Mesenteric fat pad (tissue), 1 donor: ENCODE results near the gene LRCH3. TPM values are rescaled to one million over a fixed set of nuclear protein-coding genes. Genes with fewer than 3 reads are reported as not detected.

Experiments used
- DNase-seq: peaks from one replicate; pipeline ENCODE4 v3.0.0-alpha.2; 2020; ENCODE audit warnings: low spot score
- long read RNA-seq: library from polyadenylated mRNA; unstranded; transcript quantifications from one replicate; pipeline ENCODE4 v2.0.0, GENCODE V29; 2020
- total RNA-seq: library from RNA; stranded (reverse); fragmentation: NEBNext Ultra II Directional; extraction: Animal tissue kit (Norgen Biotek cat#: 25700); gene quantifications from one replicate; pipeline ENCODE4 v1.2.1, GENCODE V29; 2021
- donor health status: DM: yes; HTN: yes; CAD: no.

The LRCH3 gene
- 48.0 TPM for total RNA-seq
- long read RNA-seq, partial matches to known transcripts, result 19 of 42 reads
- long read RNA-seq, other reads (novel, unspliced or antisense), result 23 of 42 reads

GRCh38 chr3:197791113-197791891 lies at the start of gene LRCH3:
Gene LRCH3 (plus strand): TSS chr3:197791254. CDS start chr3:197791279, 25 bp downstream.
- DNase-seq, result peak; percentile 94

- DNase-seq, result no peak
Measured at GRCh38 chr3:197742787-197743186, 48.3 kb upstream of the LRCH3 start.

- DNase-seq, result no peak
Measured at GRCh38 chr3:197746209-197746608, 44.8 kb upstream of the LRCH3 start.

- no peak for DNase-seq
Measured at GRCh38 chr3:197746801-197747237, 44.2 kb upstream of the LRCH3 start.

- DNase-seq, result no peak
Measured at GRCh38 chr3:197748597-197749314, 42.3 kb upstream of the LRCH3 start.

- no peak for DNase-seq
Measured at GRCh38 chr3:197749315-197749600, 41.8 kb upstream of the LRCH3 start.

GRCh38 chr3:197749601-197750395 lies 41.3 kb upstream of the LRCH3 start, which contains the start of gene FYTTD1:
Gene FYTTD1 (plus strand): TSS chr3:197749883. CDS start chr3:197749972, 89 bp downstream.
- peak; percentile 97 for DNase-seq

- DNase-seq, result peak; percentile 91
Measured at GRCh38 chr3:197750396-197750831, 40.6 kb upstream of the LRCH3 start.

- no peak for DNase-seq
Measured at GRCh38 chr3:197750858-197751737, 40.0 kb upstream of the LRCH3 start.

GRCh38 chr3:197752107-197752506 lies 38.9 kb upstream of the LRCH3 start:
- DNase-seq, result no peak

GRCh38 chr3:197753263-197753662 lies 37.8 kb upstream of the LRCH3 start:
- no peak for DNase-seq

- no peak for DNase-seq
Measured at GRCh38 chr3:197756704-197757103, 34.4 kb upstream of the LRCH3 start.

- no peak for DNase-seq
Measured at GRCh38 chr3:197758512-197758911, 32.5 kb upstream of the LRCH3 start.

GRCh38 chr3:197761784-197762183 lies 29.3 kb upstream of the LRCH3 start:
- no peak for DNase-seq

GRCh38 chr3:197775317-197775716 lies 15.7 kb upstream of the LRCH3 start:
- DNase-seq, result no peak

- no peak for DNase-seq
Measured at GRCh38 chr3:197782230-197782629, 8.8 kb upstream of the LRCH3 start.

- DNase-seq, result no peak
Measured at GRCh38 chr3:197784019-197784585, 7.0 kb upstream of the LRCH3 start.

- DNase-seq, result no peak
Measured at GRCh38 chr3:197787412-197787811, 3.6 kb upstream of the LRCH3 start.

- DNase-seq, result no peak
Measured at GRCh38 chr3:197789309-197789708, 1.7 kb upstream of the LRCH3 start.

- DNase-seq, result no peak
Measured at GRCh38 chr3:197790033-197790432, 1.0 kb upstream of the LRCH3 start.
